K562 (cell line): ENCODE measurements around the gene SRP54. TPM values are rescaled to one million over a fixed set of nuclear protein-coding genes. Genes with fewer than 3 reads are reported as not detected.
A peak's percentile ranks its signal among the peaks of the same experiment; 100 is the strongest.

Experiments
- ATF1 ChIP-seq, 2 experiments: fragments of 450-650 bp in 1 of 2; IDR thresholded peaks; 2 replicates each; pipeline ENCODE4 v1.6.1; 2016; ENCODE audit warnings: missing compliant biosample characterization in 1 of 2, missing genetic modification characterization in 1 of 2
- ATF3 ChIP-seq, 2 experiments: fragments of 450-650 bp in 1 of 2; sonication (generic) in 1 of 2; formaldehyde crosslinking in 1 of 2; IDR thresholded peaks in 1 of 2; conservative IDR thresholded peaks in 1 of 2; 2 replicates each; pipeline versions ENCODE4 v1.6.1 to v1.8.1; 2016 to 2023; ENCODE audit warnings: mild to moderate bottlenecking in 2 of 2, moderate library complexity in 2 of 2, inconsistent platforms in 1 of 2, missing genetic modification reagents in 1 of 2
- CAMTA2 ChIP-seq: fragments of 250-450 bp; sonication (Bioruptor Pico); conservative IDR thresholded peaks from 2 replicates; pipeline ENCODE4 v1.5.1; 2022
- CTBP1 ChIP-seq: fragments of 450-650 bp; IDR thresholded peaks from 2 replicates; pipeline ENCODE4 v1.6.1; 2016; ENCODE audit warnings: borderline replicate concordance
- CXXC5 ChIP-seq: fragments of 250-450 bp; sonication (Bioruptor Pico); IDR thresholded peaks from 2 replicates; pipeline ENCODE4 v1.8.0; 2022; ENCODE audit warnings: inconsistent platforms, mild to moderate bottlenecking, moderate library complexity
- FIP1L1 ChIP-seq: fragments of 200-400 bp; formaldehyde crosslinking; IDR thresholded peaks from 2 replicates; pipeline ENCODE4 v1.6.1; 2018; ENCODE audit warnings: mild to moderate bottlenecking, low read depth, low read length; ENCODE audit not compliant: poor library complexity, severe bottlenecking
- FOSL1 ChIP-seq: fragments of 200-800 bp; sonication (Bioruptor generic); conservative IDR thresholded peaks from 2 replicates; pipeline ENCODE4 v1.6.1; 2016; ENCODE audit warnings: missing genetic modification characterization, missing compliant biosample characterization
- FOXK2 ChIP-seq, 2 experiments: fragments of 450-650 bp; IDR thresholded peaks in 1 of 2; conservative IDR thresholded peaks in 1 of 2; 2 replicates each; pipeline ENCODE4 v1.6.1; 2016; ENCODE audit warnings: low read depth in 2 of 2, mild to moderate bottlenecking in 1 of 2
- GABPB1 ChIP-seq: sonication (generic); formaldehyde crosslinking; IDR thresholded peaks from 2 replicates; pipeline ENCODE4 v1.8.0; 2022; ENCODE audit warnings: mild to moderate bottlenecking, missing genetic modification reagents
- JUN ChIP-seq, 2 experiments: sonication (generic) in 1 of 2; formaldehyde crosslinking in 1 of 2; IDR thresholded peaks; 2 replicates each; pipeline versions ENCODE4 v1.6.1 to v1.8.0; 2012 to 2022; ENCODE audit warnings: borderline replicate concordance in 2 of 2, mild to moderate bottlenecking in 2 of 2, improper control_type of control experiment in 1 of 2, low read depth in 1 of 2, low read length in 1 of 2, missing genetic modification reagents in 1 of 2
- PCBP2 ChIP-seq: fragments of 200-400 bp; formaldehyde crosslinking; IDR thresholded peaks from 2 replicates; pipeline ENCODE4 v1.6.1; 2018; ENCODE audit warnings: low read length, low read depth, mild to moderate bottlenecking, moderate library complexity; ENCODE audit not compliant: poor library complexity, severe bottlenecking
- PHF8 ChIP-seq: fragments of 200-600 bp; sonication (generic); IDR thresholded peaks from 2 replicates; pipeline ENCODE4 v1.6.1; 2012; ENCODE audit warnings: mixed run types, mild to moderate bottlenecking, inconsistent platforms, low read length, moderate library complexity, borderline replicate concordance
- POLR2AphosphoS5 ChIP-seq: IDR thresholded peaks from 2 replicates; pipeline ENCODE4 v1.6.1; 2011; ENCODE audit warnings: mild to moderate bottlenecking, low read depth, low read length, moderate library complexity; ENCODE audit not compliant: control insufficient read depth, insufficient read depth
- RBFOX2 ChIP-seq: fragments of 200-400 bp; formaldehyde crosslinking; IDR thresholded peaks from 2 replicates; pipeline ENCODE4 v1.6.1; 2017; ENCODE audit warnings: low read depth, mild to moderate bottlenecking, low read length, moderate library complexity
- RBM25 ChIP-seq: fragments of 200-400 bp; formaldehyde crosslinking; IDR thresholded peaks from 2 replicates; pipeline ENCODE4 v1.6.1; 2018; ENCODE audit warnings: low read length, low read depth, moderate library complexity; ENCODE audit not compliant: severe bottlenecking
- SAFB2 ChIP-seq: fragments of 200-400 bp; formaldehyde crosslinking; IDR thresholded peaks from 2 replicates; pipeline ENCODE4 v1.6.1; 2018; ENCODE audit warnings: borderline replicate concordance, low read length, low read depth, moderate library complexity; ENCODE audit not compliant: severe bottlenecking
- SIN3A ChIP-seq, 2 experiments: fragments of 150-350 bp in 1 of 2; IDR thresholded peaks; 2 replicates each; pipeline ENCODE4 v1.6.1; 2011 to 2016; ENCODE audit warnings: borderline replicate concordance in 2 of 2, low read depth in 2 of 2, low read length in 2 of 2, mild to moderate bottlenecking in 2 of 2, moderate library complexity in 2 of 2; ENCODE audit not compliant: control insufficient read depth in 1 of 2
- SUPT5H ChIP-seq: fragments of 450-650 bp; IDR thresholded peaks from 2 replicates; pipeline ENCODE4 v1.6.1; 2016
- USF1 ChIP-seq: sonication (generic); formaldehyde crosslinking; IDR thresholded peaks from 2 replicates; pipeline ENCODE4 v1.9.0; 2022; ENCODE audit warnings: mild to moderate bottlenecking, missing genetic modification reagents
- ZBTB1 ChIP-seq: sonication (generic); formaldehyde crosslinking; IDR thresholded peaks from 2 replicates; pipeline ENCODE4 v1.8.1; 2023; ENCODE audit warnings: missing genetic modification reagents, low read depth, mild to moderate bottlenecking, borderline replicate concordance
- ZNF76 ChIP-seq: fragments of 250-450 bp; sonication (Bioruptor Pico); IDR thresholded peaks from 2 replicates; pipeline ENCODE4 v1.4.0; 2020; ENCODE audit warnings: mild to moderate bottlenecking, moderate library complexity, borderline replicate concordance
- ZNF785 ChIP-seq: fragments of 250-450 bp; sonication (Bioruptor Pico); IDR thresholded peaks from 2 replicates; pipeline ENCODE4 v1.4.0; 2020; ENCODE audit warnings: mild to moderate bottlenecking
- polyA plus RNA-seq, 8 experiments: library from polyadenylated mRNA; depleted of rRNA in 4 of 8; stranded (reverse) in 5 of 8; unstranded in 3 of 8; fragments of >200 nt; fragmentation: Nextera tagmentation in 2 of 8; fragmentation: Illumina TruSeq in 1 of 8; extraction: Ambion mirVana in 2 of 8; extraction: Trizol in 1 of 8; gene quantifications; 2 replicates each; pipeline versions ENCODE4 v1.2.1 to v1.2.3, GENCODE V29; 2011 to 2014; ENCODE audit warnings: inconsistent platforms in 1 of 8, missing spikeins in 1 of 8
- total RNA-seq, 7 experiments: library from RNA; depleted of rRNA in 6 of 7; stranded (reverse); fragments of >200 nt in 6 of 7; fragmentation: Illumina TruSeq in 2 of 7; extraction: Trizol in 2 of 7; gene quantifications; 2 replicates each; pipeline versions ENCODE4 v1.2.1 to v1.2.3, GENCODE V29; 2011 to 2021; ENCODE audit warnings: low replicate concordance in 1 of 7
- TF ChIP-seq, protein P1 (sequence below): fragments of 200-800 bp; sonication (Bioruptor generic); IDR thresholded peaks from 2 replicates; pipeline ENCODE4 v1.6.1; 2017; ENCODE audit warnings: missing genetic modification characterization, missing compliant biosample characterization

The SRP54 gene
- total and polyA plus RNA-seq, 9 of the 15 experiments (the other 6 are each of a cell fraction or from before 2014, with no cell fraction given), result 28.6 to 69.8 (median 51.7) TPM

DNA sequence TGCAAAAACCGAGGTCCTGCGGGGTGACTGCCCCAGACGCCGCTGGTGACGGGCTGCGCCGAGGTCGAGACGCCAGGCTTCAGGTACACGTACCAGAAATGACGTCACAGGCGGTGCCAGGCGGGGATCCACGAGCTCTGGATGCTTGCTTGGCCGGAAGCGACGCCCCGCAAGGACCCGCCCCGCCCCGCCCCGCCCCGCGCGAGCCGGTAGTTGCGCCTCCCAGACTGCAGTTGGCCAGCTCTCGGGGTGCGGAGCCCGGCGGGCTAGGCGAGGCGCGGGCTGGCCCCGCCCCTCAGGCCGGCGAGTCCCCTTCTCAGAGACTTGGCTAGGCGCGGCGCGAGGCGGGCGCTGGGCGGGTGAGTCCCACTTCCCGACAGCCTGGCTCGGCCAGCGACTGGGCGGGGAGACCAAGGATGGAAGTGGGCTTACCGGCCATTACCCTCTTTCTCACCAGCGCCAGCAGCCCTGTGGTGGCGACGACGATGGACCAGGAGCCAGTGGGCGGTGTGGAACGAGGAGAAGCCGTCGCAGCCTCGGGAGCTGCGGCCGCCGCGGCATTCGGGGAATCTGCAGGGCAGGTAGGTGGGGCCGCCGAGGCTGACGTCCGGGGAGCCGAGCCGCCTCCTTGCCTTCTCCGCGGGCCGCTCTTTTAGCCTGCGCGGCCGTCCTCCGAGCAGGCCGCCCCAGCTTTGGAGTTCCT lies 63.4 kb downstream of the SRP54 start, which contains the start of gene FAM177A1 (continued):
- TF ChIP-seq ATF3 (IDR thresholded peaks at IDR 0.05) (peak; percentile 95), ATF3 (CRISPR knock-in tag; conservative IDR thresholded peaks at IDR 0.05) (no peak), JUN (IDR thresholded peaks at IDR 0.05; ENCODE audit: borderline replicate concordance, low read depth, low read length) (peak; percentile 42; the same call in 1 of the 2 replicates), JUN (CRISPR knock-in tag; IDR thresholded peaks at IDR 0.05; ENCODE audit: borderline replicate concordance) (no peak), USF1 (no peak), ZNF785 (CRISPR knock-in tag) (no peak), SUPT5H (peak; percentile 92), ZBTB1 (CRISPR knock-in tag) (0 out of 2 replicates have a peak, but pooled peaks have one; percentile 31), PCBP2 (no peak), FOXK2 (conservative IDR thresholded peaks at IDR 0.05 in 1 of 2, IDR thresholded peaks at IDR 0.05 in 1 of 2; ENCODE audit: low read depth in 2 of 2) (no peak), SIN3A (IDR thresholded peaks at IDR 0.05; ENCODE audit: borderline replicate concordance in 2 of 2, control insufficient read depth in 1 of 2, low read depth in 2 of 2, low read length in 2 of 2) (peak; percentile 36 to 37; a peak in 2 of 4 replicates), ZNF76 (CRISPR knock-in tag) (no peak), ATF1 (CRISPR knock-in tag; IDR thresholded peaks at IDR 0.05) (peak; percentile 62), ATF1 (tag; IDR thresholded peaks at IDR 0.05) (peak; percentile 97), FOSL1 (tag) (peak; percentile 43; the same call in 1 of the 2 replicates), FIP1L1 (peak; percentile 28), POLR2AphosphoS5 (0 out of 2 replicates have a peak, but pooled peaks have one; percentile 32), CAMTA2 (CRISPR knock-in tag) (no peak), SAFB2 (no peak), RBFOX2 (peak; percentile 90), GABPB1 (peak; percentile 80), PHF8 (peak; percentile 87; the same call in 1 of the 2 replicates), CXXC5 (peak; percentile 85), RBM25 (no peak), CTBP1 (peak; percentile 76)
- TF ChIP-seq, protein P1, sequence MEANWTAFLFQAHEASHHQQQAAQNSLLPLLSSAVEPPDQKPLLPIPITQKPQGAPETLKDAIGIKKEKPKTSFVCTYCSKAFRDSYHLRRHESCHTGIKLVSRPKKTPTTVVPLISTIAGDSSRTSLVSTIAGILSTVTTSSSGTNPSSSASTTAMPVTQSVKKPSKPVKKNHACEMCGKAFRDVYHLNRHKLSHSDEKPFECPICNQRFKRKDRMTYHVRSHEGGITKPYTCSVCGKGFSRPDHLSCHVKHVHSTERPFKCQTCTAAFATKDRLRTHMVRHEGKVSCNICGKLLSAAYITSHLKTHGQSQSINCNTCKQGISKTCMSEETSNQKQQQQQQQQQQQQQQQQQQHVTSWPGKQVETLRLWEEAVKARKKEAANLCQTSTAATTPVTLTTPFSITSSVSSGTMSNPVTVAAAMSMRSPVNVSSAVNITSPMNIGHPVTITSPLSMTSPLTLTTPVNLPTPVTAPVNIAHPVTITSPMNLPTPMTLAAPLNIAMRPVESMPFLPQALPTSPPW, result peak; percentile 82
